ENCODE results near the gene TSPAN9. TPM values are rescaled to one million over a fixed set of nuclear protein-coding genes. Genes with fewer than 3 reads are reported as not detected.

Gene TSPAN9
- total and polyA plus RNA-seq, 4 donors, result 17.4 to 62.9 (median 34.2) TPM

DNA sequence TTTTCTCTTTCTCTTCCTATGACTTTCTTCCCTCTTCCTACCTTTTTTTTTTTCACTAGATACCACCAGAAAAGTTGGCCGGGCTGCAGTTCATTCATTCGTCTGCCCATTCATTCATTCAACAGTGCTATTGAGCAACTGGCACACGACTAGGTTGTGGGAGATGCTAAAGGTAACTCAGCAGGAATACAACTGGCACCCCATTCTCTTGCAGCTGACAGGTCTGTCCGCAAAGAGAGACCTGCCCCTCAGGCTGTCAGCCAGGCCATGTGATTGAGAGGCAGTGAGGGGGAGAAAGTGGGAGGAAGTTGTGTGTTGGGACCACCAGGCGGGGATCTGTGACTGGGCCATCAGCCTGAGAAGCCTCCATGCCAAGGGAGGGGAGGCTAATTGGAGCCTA, 105.2 kb downstream of the TSPAN9 start:
- H3K9ac ChIP-seq (ENCODE audit: low read depth in 1 of 2, low read length in 2 of 2), result no peak overlapping the region
- H3K4me1 ChIP-seq (ENCODE audit: control insufficient read depth in 4 of 4, insufficient read depth in 4 of 4, low read length in 3 of 4), result peaks cover 0 to 4% (median 1%) of the 10 kb centered on the region in 4 donors
- no peak for DNase-seq (ENCODE audit: low spot score)
- H3K4me3 ChIP-seq (ENCODE audit: low read depth in 1 of 3, low read length in 3 of 3), result no peak overlapping the region
- H3K27ac ChIP-seq (ENCODE audit: low read depth in 1 of 2, low read length in 2 of 2), result no peak overlapping the region
- TF ChIP-seq, protein P1, sequence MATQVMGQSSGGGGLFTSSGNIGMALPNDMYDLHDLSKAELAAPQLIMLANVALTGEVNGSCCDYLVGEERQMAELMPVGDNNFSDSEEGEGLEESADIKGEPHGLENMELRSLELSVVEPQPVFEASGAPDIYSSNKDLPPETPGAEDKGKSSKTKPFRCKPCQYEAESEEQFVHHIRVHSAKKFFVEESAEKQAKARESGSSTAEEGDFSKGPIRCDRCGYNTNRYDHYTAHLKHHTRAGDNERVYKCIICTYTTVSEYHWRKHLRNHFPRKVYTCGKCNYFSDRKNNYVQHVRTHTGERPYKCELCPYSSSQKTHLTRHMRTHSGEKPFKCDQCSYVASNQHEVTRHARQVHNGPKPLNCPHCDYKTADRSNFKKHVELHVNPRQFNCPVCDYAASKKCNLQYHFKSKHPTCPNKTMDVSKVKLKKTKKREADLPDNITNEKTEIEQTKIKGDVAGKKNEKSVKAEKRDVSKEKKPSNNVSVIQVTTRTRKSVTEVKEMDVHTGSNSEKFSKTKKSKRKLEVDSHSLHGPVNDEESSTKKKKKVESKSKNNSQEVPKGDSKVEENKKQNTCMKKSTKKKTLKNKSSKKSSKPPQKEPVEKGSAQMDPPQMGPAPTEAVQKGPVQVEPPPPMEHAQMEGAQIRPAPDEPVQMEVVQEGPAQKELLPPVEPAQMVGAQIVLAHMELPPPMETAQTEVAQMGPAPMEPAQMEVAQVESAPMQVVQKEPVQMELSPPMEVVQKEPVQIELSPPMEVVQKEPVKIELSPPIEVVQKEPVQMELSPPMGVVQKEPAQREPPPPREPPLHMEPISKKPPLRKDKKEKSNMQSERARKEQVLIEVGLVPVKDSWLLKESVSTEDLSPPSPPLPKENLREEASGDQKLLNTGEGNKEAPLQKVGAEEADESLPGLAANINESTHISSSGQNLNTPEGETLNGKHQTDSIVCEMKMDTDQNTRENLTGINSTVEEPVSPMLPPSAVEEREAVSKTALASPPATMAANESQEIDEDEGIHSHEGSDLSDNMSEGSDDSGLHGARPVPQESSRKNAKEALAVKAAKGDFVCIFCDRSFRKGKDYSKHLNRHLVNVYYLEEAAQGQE (IDR thresholded peaks at IDR 0.05), result no peak
- 84% methylated on average over 5 of the region's 5 CpGs for WGBS
- H3K27me3 ChIP-seq (ENCODE audit: control insufficient read depth in 4 of 4, insufficient read depth in 4 of 4, low read length in 3 of 4), result no peaks in the 10 kb centered on the region
- H3K36me3 ChIP-seq (ENCODE audit: control insufficient read depth in 4 of 4, insufficient read depth in 3 of 4, low read depth in 1 of 4, low read length in 3 of 4), result peaks cover 0 to 3% (median 2%) of the 10 kb centered on the region in 4 donors
- no peaks in the 10 kb centered on the region for H3K9me3 ChIP-seq (ENCODE audit: control insufficient read depth in 4 of 4, low read length in 3 of 4)

DNA sequence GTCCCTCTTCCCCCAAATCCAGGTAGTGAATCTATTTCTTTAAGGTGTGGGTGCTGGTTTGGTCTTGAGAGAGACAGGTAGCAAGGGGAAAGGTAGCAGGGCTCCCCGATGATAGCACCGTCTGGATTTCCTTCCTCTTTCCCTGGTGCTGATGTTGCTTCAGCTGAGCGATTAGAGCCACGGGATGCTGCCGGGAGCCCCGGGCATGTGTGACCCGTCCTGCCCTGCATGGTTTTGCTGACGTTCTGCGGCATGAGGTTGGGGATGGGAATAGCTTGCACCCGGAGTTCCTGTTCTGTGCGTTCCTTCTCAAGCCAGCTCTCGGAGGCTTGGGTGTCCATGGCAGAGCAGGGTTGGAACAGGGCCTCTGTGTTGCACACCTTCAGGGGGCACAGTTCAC, 107.3 kb downstream of the TSPAN9 start:
- no peak overlapping the region for H3K4me3 ChIP-seq (ENCODE audit: low read depth in 1 of 3, low read length in 3 of 3)
- no peak for DNase-seq (ENCODE audit: low spot score)
- H3K9me3 ChIP-seq (ENCODE audit: control insufficient read depth in 4 of 4, low read length in 3 of 4), result no peaks in the 10 kb centered on the region
- H3K9ac ChIP-seq (ENCODE audit: low read depth in 1 of 2, low read length in 2 of 2), result no peak overlapping the region
- TF ChIP-seq RXRA (IDR thresholded peaks at IDR 0.05) (no peak), RAD21 (IDR thresholded peaks at IDR 0.05) (no peak), HNF4A (conservative IDR thresholded peaks at IDR 0.05) (no peak), TAF1 (conservative IDR thresholded peaks at IDR 0.05) (no peak), SP1 (IDR thresholded peaks at IDR 0.05) (no peak)
- TF ChIP-seq, protein P2, sequence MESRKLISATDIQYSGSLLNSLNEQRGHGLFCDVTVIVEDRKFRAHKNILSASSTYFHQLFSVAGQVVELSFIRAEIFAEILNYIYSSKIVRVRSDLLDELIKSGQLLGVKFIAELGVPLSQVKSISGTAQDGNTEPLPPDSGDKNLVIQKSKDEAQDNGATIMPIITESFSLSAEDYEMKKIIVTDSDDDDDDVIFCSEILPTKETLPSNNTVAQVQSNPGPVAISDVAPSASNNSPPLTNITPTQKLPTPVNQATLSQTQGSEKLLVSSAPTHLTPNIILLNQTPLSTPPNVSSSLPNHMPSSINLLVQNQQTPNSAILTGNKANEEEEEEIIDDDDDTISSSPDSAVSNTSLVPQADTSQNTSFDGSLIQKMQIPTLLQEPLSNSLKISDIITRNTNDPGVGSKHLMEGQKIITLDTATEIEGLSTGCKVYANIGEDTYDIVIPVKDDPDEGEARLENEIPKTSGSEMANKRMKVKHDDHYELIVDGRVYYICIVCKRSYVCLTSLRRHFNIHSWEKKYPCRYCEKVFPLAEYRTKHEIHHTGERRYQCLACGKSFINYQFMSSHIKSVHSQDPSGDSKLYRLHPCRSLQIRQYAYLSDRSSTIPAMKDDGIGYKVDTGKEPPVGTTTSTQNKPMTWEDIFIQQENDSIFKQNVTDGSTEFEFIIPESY (IDR thresholded peaks at IDR 0.05), result no peak
- TF ChIP-seq, protein P1 (IDR thresholded peaks at IDR 0.05), result no peak
- H3K36me3 ChIP-seq (ENCODE audit: control insufficient read depth in 4 of 4, insufficient read depth in 3 of 4, low read depth in 1 of 4, low read length in 3 of 4), result peaks cover 0 to 3% (median 2%) of the 10 kb centered on the region in 4 donors
- H3K4me1 ChIP-seq (ENCODE audit: control insufficient read depth in 4 of 4, insufficient read depth in 4 of 4, low read length in 3 of 4), result peaks cover 0 to 21% (median 6%) of the 10 kb centered on the region in 4 donors
- no peak overlapping the region for H3K27ac ChIP-seq (ENCODE audit: low read depth in 1 of 2, low read length in 2 of 2)
- whole genome bisulfite sequencing, result 87% methylated on average over 12 of the region's 12 CpGs
- no peaks in the 10 kb centered on the region for H3K27me3 ChIP-seq (ENCODE audit: control insufficient read depth in 4 of 4, insufficient read depth in 4 of 4, low read length in 3 of 4)

Measured in liver (tissue), 9 donors.